ENCODE data around the gene RUNX2.

The RUNX2 gene

GRCh38 chr6:45427726-45428125 lies 99.6 kb downstream of the RUNX2 start:
- H3K4me3 ChIP-seq (ENCODE audit: low read depth, low read length), result no peak overlapping the region
- no peak for DNase-seq (ENCODE audit: low read depth)
- TF ChIP-seq CTCF (IDR thresholded peaks at IDR 0.05; ENCODE audit: low read depth, low read length) (no peak), MAX (IDR thresholded peaks at IDR 0.05; ENCODE audit: low read depth, low read length) (no peak), POLR2A (IDR thresholded peaks at IDR 0.05; ENCODE audit: extremely low read depth, insufficient read length) (no peak), MYC (IDR thresholded peaks at IDR 0.05; ENCODE audit: low read depth, low read length) (no peak)

- no peak for DNase-seq (ENCODE audit: low read depth)
- TF ChIP-seq POLR2A (IDR thresholded peaks at IDR 0.05; ENCODE audit: extremely low read depth, insufficient read length) (no peak), CTCF (IDR thresholded peaks at IDR 0.05; ENCODE audit: low read depth, low read length) (no peak)
- H3K4me3 ChIP-seq (ENCODE audit: low read depth, low read length), result no peak overlapping the region
Observed at GRCh38 chr6:45428727-45429126, 100.6 kb downstream of the RUNX2 start.

- no peak overlapping the region for H3K4me3 ChIP-seq (ENCODE audit: low read depth, low read length)
- TF ChIP-seq CTCF (IDR thresholded peaks at IDR 0.05; ENCODE audit: low read depth, low read length), result no peak
- no peak for TF ChIP-seq MAX (IDR thresholded peaks at IDR 0.05; ENCODE audit: low read depth, low read length)
- no peak for TF ChIP-seq MYC (IDR thresholded peaks at IDR 0.05; ENCODE audit: low read depth, low read length)
- no peak for TF ChIP-seq POLR2A (IDR thresholded peaks at IDR 0.05; ENCODE audit: extremely low read depth, insufficient read length)
- no peak for DNase-seq (ENCODE audit: low read depth)
Observed at GRCh38 chr6:45430590-45431202, 102.6 kb downstream of the RUNX2 start.

GRCh38 chr6:45431317-45432065 lies 103.4 kb downstream of the RUNX2 start:
- no peak for DNase-seq (ENCODE audit: low read depth)
- no peak overlapping the region for H3K4me3 ChIP-seq (ENCODE audit: low read depth, low read length)
- TF ChIP-seq MAX (IDR thresholded peaks at IDR 0.05; ENCODE audit: low read depth, low read length), result no peak
- no peak for TF ChIP-seq POLR2A (IDR thresholded peaks at IDR 0.05; ENCODE audit: extremely low read depth, insufficient read length)
- no peak for TF ChIP-seq CTCF (IDR thresholded peaks at IDR 0.05; ENCODE audit: low read depth, low read length)
- TF ChIP-seq MYC (IDR thresholded peaks at IDR 0.05; ENCODE audit: low read depth, low read length), result no peak

- DNase-seq (ENCODE audit: low read depth), result no peak
- TF ChIP-seq CTCF (IDR thresholded peaks at IDR 0.05; ENCODE audit: low read depth, low read length), result no peak
- TF ChIP-seq MYC (IDR thresholded peaks at IDR 0.05; ENCODE audit: low read depth, low read length), result no peak
- no peak for TF ChIP-seq MAX (IDR thresholded peaks at IDR 0.05; ENCODE audit: low read depth, low read length)
- TF ChIP-seq POLR2A (IDR thresholded peaks at IDR 0.05; ENCODE audit: extremely low read depth, insufficient read length), result no peak
Observed at GRCh38 chr6:45432977-45433376, 104.8 kb downstream of the RUNX2 start.

More at GRCh38 chr6:45432977-45433376, 104.8 kb downstream of the RUNX2 start:
- no peak overlapping the region for H3K4me3 ChIP-seq (ENCODE audit: low read depth, low read length)

All from NB4 (cell line).